HK-2 (cell line): ENCODE results near the gene RIMBP2.
"Not testable (repeated sequence)": the region's sequence is repeated elsewhere in the genome, so short reads cannot be mapped to it uniquely, and the experiment has no call there.

ENCODE experiments used
- DNase-seq: peaks from one replicate; pipeline ENCODE4 v3.0.0-alpha.2; 2018; ENCODE audit not compliant: unreplicated experiment

Gene RIMBP2

DNA sequence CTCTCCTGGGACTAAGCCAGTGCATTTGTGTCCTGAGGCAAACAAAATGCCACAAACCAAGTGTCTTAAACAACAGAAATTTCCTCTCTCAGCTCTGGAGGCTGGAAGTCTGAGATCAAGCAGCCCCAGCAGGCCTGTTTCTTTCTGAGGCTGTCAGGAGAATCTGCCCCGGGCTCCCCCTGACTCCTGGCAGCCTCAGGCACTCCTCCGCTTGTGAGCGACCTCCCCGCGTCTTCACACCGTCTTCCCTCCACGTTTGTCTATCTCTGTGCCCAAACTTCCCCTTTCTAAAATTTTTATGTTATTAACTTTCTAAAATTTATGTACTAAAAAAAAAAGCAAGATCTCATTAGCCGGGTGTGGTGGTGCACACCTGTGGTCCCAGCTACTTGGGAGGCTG lies 59.7 kb downstream of the RIMBP2 start:
- DNase-seq = no peak

DNA sequence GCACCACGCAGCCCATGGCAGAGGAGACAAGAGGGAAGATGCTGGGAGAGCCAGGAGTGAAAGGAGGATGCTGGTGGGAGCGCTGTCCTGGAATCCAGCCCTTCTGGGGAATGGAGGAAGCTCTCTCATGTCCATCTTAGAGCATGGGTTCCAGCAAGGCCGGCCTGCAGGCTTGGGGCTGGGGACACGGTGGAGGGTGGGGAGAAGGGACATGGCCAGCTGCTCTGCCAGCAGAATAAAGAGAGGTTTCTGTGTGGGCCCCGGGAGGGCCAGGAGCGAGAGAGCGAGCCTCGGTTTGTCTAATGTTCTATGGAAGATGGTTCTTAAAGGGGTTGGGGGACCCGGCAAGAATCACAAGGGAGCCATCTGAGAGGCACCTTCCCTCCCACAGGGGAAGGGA lies 60.2 kb downstream of the RIMBP2 start:
- no peak for DNase-seq

DNA sequence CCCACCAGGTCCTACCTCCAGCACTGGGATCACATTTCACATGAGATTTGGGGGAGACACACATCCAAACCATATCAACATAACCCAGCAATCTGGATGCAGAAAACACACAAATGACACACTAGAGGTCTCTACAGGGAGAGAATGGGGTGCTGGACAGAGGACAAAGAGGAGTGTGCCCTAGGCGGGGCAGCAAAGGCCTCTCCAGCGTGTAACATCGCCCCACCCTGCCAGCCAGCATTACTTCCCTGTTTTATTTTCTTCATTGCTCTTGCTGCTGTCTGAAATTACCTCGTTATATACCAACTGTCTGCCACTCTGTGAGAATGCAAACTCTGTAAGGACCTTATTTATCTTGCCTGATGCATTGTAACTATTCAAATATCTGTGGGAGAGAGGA lies 61.1 kb downstream of the RIMBP2 start:
- no peak for DNase-seq

DNA sequence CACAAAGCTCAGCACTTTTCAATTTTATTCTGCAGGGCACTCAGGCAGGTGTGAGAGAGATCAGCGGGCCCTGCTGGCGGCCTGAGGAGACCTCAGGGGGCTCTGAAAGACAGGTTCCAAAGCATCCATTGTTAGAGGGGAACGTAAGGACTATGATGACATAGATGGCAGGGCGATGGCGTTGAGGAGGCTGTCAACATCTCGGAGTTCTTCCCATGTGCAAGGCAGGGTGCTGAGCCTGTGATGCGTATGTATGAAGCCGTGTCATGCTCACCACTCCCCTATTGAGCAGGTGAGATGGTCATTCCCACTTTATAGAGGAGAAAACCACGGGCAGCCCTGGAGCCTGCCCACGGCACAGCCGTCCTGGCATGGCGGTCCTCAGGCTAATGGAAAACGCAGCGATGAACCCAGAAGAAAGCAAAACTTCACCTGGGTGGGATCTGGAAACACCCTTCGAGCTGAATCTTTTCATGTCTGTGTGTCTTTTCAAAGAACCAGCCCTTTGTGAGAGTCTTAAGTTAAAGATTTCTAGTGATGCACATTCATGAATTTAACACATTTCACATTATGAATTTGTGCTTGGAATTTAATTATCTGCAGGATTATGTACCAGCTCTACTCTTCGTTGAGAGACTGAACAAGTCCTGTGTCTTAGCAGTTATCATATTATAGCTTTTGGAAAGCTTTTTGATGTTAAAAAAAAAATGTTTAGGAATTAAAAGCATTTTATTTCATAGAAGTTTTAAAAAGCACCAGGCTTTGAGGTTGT lies 64.7 kb downstream of the RIMBP2 start:
- DNase-seq = no peak

DNA sequence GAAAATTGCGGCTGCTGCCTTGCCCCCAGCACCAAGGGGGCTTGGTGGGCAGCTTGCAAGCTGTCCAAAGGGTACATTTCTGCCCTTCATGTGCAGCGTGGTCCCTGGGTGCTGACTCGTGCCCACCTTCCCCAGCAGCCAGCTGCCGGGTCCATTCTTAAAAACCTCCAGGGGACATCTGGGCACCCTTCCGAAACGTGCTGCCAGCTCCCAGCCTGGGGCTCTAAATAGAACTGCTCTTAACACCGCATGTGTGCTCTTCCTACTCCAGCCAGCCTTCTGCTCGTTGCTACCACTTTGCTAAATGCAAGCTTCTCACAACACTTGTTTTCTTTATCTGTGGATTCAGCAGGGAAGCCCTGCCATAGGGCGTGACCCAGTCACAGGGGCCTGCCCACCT lies 66.0 kb downstream of the RIMBP2 start:
- no peak for DNase-seq

DNA sequence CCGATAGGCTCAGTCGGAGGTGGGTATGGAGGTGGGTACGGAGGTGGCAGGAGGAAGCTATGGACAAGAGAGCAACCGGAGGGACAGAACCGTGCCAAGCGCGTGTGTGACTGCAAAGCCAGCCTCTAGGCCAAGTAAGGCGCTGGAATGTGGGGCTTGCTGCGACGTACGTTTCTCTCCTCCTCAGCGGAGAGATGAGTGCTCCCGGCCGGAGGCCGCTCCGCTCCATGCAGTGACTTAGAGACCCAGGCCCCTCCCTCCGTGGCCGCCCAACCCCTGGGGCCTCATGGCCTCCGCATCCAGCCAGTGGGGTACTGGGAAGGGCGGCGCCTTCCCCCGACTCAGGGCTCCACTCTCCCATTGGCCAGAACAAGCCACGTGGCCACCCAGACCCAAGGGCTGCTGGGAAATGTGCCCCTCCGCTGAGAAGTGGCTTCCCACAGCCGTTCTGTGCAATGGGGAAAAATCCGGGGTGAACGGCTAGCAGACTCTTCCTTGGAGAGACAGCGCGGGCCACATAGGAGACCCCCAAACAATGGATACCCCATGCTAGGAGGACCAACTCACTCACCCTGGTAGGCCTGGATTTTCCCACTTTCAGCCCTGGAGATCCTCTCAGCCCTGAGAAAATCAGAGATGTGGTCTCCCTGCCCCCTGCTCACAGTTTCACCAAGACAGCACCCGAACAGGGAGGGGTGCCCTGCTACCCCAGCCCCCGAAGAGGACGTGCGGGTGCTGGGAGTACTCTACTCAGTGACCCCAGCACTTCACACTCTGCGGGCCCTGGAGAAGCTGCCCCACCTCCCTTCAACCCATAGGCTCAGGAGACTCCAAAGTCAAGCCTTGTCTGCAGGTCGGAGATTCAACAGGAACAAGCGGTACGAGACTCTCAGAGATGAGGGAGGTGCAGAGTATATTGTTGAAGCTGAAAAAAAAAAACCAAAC lies 66.7 kb downstream of the RIMBP2 start:
- no peak for DNase-seq

DNA sequence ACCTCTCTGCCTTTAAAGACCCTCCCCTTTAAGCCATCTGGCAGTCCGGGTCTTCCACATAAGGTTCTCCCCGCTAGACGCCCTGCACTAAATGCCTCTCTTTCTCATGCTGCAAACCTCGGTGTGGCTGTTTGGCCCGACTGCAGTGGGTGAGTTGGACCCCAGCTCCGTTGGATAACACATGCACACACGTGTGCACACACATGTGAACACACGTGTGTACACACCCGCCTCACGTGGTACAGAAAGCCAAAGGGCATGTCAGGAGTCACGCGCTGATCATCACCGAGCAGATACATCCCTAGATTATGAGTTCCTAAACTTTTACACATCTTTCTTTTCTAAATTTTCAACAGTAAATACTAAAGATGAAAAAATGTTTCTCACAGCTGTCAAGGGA lies 68.3 kb downstream of the RIMBP2 start:
- no peak for DNase-seq

DNA sequence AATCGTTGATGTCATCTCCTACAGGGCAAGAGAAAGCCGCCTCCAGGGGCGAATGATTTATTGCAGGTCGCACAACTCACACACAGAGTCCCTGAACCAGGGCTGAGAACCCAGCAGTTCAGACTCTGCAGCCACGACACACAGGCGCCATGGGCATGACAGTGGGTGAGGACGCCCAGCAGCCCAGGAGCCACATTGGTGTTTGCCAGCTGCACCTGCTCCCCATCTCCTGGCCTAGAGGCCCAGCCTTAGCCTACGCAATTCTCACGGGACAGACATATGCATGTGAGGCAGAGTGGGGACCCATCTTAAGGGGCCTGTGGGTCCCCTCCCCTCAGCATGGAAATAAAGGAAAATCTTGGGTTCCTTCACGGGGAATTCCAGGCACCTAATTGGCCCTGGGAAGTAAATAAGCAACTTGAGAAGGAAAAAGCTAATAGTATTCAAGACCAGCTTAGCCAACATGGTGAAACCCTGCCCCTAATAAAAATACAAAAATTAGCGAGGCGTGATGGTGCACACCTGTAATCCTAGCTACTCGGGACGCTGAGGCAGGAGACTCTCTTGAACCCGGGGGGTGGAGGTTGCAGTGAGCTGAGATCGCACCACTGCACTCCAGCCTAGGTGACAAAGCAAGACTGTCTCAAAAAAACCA lies 69.3 kb downstream of the RIMBP2 start:
- no peak for DNase-seq

DNA sequence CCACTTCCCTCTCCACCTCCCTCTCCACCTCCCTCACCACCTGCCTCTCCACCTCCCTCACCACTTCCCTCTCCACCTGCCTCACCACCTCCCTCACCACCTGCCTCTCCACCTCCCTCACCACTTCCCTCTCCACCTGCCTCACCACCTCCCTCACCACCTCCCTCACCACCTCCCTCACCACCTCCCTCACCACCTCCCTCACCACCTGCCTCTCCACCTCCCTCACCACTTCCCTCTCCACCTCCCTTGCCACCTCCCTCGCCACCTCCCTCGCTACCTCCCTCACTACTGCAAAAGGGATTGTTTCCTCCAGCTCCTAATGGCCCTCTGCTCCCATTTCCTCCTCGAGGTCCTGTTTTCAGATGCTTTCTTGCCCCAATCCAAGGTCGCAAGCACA lies 69.9 kb downstream of the RIMBP2 start:
- DNase-seq = not testable (repeated sequence)

DNA sequence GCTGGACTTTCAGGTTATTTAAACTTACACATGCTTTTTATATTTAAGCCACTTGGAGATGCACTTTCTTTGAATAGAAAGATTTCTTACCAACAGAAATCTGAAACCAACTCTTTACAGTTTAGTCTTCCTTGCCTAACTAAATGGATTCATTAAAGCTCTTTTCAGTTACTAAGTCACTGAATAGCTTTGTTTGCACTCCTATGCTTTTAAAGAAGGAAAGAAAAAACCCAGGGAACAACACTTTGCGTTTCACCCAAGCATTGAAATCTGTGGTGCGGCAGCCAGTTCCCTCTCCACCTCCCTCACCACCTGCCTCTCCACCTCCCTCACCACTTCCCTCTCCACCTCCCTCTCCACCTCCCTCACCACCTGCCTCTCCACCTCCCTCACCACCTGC lies 70.3 kb downstream of the RIMBP2 start:
- no peak for DNase-seq

DNA sequence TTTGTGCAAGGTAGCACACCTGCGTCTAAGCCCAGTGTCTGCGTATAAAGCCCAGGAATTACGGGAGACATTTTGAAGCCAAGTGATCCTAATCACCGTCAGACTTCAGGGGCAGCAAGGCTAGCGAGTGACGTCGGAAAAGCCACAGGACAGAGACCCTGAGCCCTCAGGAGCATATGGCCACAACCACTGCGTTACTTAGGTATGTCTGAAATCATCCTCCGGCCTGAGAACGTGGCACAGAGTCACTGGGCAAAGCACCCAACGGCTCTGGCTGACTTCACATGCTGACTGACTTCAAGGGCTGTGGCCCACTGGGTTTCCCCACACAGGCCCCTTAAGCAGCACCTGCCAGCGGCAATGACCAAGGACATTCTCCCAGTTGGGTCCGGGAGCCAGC lies 71.5 kb downstream of the RIMBP2 start:
- no peak for DNase-seq

DNA sequence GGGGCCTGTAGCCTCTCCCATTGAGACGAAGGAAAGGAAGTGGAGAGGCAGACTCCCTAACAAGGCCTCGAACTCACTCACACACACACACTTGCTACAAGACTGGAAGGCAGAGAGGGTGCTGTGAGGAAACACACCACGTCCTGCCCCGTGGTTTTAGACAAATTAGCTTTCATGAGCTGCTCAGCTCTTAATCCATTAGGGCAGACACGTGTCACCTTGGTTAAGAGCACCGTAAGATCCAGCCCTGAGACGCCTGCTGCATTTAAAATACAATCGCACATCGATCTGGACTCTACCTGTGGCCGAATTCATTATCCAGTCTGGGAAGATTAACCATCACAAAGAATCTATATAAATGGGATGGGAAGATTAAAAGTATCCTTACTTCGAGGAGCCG lies 72.0 kb downstream of the RIMBP2 start:
- DNase-seq = no peak

DNA sequence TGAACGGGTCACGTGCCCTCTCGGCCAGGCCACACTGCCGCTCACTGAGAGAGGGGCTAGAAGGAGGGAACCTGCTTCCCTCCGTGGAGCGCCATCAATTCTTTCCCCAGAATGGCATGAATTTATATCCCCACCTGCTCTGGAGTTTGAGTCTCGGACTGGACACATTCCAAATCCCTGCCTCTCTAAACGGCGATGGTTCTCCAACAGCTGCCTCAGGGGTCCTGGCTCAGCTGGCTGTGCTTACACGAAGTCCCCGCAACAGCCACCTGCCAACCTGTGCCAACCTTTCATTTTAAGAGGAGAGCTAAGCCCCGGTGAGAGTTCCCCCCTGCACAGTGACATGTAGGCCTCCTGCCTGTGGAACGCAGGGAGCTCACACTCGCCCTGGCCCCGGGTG lies 73.2 kb downstream of the RIMBP2 start:
- no peak for DNase-seq

DNA sequence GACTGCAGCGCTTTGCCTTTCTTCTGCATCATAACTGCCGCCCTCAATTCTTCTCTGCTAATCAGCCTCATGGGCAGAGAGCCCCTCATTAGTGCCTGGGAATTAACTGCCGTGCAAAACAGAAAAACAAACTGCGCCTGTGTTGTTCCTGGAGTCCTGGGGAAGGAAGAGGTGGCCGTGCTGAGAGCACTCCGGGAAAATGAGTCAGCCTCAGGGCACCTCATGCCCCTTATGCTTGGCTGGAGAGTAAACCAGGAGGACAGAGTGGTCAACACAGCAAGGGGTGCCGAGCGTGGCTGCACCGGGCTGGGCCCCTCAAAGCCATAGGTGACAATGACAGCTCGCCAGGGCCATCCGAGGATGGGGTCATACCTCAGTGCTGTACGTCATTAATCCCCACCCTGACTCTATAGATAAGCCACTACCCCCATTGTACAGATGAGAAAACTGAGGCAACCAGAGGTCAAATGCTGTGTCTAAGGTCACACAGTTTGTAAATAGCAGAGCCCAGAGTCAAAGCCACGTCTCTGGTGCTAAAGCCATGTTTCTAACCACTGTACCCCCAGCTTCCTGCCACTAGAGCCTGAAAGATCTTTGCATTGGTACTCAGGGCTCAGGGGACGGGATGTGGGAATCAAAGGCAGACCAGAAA lies 74.4 kb downstream of the RIMBP2 start:
- no peak for DNase-seq

DNA sequence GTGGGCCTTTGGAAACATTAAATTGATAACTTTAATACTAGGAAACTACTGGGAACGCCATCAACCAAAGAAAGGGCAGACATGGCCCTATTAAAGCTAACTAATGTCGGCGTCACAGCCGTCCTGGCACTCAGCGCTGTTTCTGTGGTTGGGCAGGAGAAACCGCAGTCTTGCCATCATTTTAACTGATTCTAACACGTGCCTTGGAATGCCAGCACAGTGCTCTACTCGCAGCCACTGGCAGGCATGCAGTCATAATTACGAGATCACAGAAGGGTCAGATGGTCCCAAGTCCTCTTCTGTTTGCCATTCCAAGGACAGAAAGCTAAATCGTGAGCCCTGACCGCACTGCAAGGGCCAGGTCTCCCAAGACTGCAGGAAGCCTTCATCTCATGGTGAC lies 75.2 kb downstream of the RIMBP2 start:
- DNase-seq = no peak

DNA sequence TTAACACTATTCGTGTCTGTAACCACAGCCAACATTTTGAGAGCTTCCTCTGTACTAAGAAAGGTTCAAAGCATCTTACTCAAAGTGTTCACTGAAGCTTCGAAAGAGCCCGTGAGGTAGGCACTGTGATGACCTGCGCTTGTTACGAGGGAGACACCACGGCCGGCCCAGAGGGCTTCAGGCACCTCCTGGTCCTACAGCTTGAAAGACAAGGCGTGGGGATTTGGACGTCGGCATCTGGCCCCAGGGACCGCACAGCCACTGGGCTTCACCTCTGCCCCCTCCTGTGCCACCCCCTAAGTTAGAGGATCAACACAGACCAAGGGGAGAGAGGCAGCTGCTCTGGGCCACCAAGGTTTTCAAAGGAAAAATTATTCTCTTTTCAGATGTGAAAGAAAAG lies 75.6 kb downstream of the RIMBP2 start:
- DNase-seq = no peak

DNA sequence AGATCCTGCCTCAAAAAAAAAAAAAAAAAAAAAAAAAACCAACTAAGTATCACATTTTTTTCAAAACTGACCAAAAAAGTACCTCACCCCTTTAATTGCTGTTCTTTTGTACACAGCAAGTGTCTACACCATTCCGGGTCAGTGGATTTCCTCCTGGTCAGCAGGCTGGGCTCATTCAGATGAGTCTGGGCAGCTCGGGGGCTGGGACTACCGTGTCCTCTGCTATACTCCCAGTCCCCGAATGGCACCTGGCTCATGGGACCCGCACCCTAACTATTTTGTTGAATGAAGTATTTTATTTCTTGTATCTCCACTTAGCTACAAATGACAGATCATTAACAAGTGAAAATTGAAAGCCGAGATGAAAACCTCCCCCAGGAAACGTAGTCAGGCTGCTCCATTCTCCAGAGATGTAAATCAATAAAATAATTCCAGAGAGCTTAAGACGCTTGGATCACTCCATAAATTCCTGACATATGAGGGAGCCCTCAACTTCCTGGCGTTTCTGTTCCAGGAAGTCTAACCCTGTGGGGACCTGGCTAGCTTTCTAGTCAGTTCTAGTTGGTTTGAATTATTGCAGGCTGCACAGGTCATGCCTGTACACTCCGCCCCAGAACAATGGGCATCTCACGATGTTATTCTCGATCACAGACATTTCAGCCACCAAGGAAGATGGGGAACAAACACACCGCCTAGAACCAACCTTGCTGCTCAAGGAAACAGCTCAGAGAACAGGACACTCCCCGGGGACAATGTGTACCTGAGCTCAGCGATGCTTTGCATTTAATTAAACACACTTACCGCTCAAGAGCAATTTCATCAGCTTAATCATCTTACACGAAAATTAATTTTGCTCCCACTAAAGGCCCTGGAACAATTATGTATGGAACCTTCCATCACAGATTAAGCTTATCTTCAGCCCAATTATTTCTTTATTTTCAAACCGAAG lies 76.3 kb downstream of the RIMBP2 start:
- no peak for DNase-seq

DNA sequence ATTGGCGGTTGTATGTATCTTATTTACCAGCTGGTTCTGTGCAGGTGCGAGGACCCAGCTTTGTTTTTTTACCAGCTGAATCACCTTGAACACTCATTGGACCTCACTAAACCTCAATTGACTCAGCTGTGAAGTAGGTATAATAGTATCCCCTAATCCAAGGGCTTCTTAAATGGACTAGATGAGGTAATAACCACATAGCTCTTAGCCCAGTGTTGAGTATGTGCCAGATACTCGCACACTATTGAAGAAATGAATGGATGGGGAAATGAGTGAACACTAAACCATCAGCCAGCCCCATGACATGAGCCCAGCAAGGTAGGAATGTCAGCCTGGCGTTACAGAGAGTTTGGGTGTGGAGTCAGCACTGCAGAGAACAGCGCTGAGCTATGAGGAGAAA lies 79.7 kb downstream of the RIMBP2 start:
- no peak for DNase-seq

DNA sequence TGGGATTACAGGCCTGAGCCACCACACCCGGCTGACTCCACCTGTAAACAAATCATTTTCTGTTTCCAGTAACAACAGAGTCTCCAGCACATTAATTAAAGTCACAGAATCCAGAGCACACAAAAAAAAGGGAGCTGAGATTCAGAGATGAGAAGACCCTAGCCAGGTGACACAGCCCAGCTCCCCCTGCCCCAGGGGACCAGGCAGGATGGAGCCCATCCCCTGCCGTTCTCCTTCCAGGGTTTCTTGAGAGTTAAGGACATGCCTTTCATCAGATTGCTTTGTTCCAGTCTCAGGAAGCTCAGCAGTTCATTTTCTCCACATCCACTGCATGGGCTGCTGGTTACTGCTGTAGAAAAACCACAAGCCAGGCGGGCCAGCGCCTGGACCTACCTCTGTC lies 81.2 kb downstream of the RIMBP2 start:
- no peak for DNase-seq

DNA sequence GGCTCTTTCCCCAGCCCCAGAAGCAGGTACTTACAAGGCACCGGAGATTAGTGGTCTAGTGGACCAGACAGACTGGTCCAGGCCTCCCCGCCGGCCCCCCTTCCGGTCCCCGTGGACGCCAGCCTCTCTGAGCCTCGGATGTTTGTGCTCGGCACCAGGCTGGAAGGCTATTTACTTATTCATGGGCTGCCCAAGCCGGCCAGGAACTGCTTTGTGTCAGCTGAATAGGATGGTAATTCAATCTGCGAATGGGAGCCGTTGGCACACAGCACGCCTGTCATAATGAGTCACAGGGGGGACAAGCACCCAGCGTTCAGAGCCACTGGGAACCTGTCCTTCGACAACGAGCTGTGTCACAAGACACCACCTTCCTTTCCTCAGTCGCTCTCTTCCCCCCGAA lies 82.3 kb downstream of the RIMBP2 start:
- peak; percentile 5 for DNase-seq

DNA sequence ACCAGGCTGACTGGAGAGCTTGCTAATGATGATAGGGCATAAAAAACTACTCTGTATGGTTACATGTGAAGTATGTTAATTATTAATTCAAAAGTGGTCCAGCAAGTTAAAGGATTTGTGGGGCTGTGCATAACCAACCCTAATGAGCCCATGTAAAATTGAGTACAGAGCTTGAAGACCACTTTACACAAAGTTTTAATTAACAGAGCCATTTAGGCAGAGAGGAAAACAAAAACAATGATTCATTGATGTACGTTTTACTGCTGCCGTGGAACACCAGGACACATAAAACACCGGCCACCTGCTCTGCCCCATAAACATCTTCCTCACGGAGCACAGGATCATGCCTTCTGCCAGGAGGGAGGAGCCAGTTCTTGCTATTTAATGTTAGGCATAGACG lies 83.5 kb downstream of the RIMBP2 start:
- no peak for DNase-seq
